PFSK-1 (cell line): ENCODE results near the gene ADAT3.
A peak's percentile ranks its signal among the peaks of the same experiment; 100 is the strongest.

Experiments used
- FOXP2 ChIP-seq: optimal IDR thresholded peaks from 2 replicates; pipeline ENCODE3; 2011; ENCODE audit warnings: borderline replicate concordance, control low read depth, inconsistent platforms; ENCODE audit not compliant: insufficient read depth; ENCODE audit errors: extremely low read length, extremely low read depth
- POLR2AphosphoS5 ChIP-seq: IDR thresholded peaks from 2 replicates; pipeline ENCODE4 v1.6.1; 2012; ENCODE audit warnings: low read depth, mild to moderate bottlenecking, control low read depth, low read length, moderate library complexity
- REST ChIP-seq, 2 experiments: IDR thresholded peaks; 2 replicates each; pipeline versions ENCODE4 v1.6.1 to v1.8.0; 2011 to 2012; ENCODE audit warnings: low read depth in 2 of 2, low read length in 2 of 2, control low read depth in 1 of 2, inconsistent platforms in 1 of 2, mild to moderate bottlenecking in 1 of 2, moderate library complexity in 1 of 2; ENCODE audit not compliant: insufficient read depth in 1 of 2
- SIN3A ChIP-seq: IDR thresholded peaks from 2 replicates; pipeline ENCODE4 v1.6.1; 2012; ENCODE audit warnings: mild to moderate bottlenecking, low read length, moderate library complexity, borderline replicate concordance; ENCODE audit not compliant: insufficient read depth
- TAF1 ChIP-seq: IDR thresholded peaks from 2 replicates; pipeline ENCODE4 v1.6.1; 2012; ENCODE audit warnings: low read length, control low read depth, borderline replicate concordance; ENCODE audit not compliant: insufficient read depth

The ADAT3 gene

GRCh38 chr19:1941146-1942077 lies 36.2 kb downstream of the ADAT3 start, which contains the start of gene CSNK1G2:
CSNK1G2 (plus strand) TSS chr19:1941172; CDS start chr19:1969773, 28,601 bp downstream.
- peak; percentile 14 for TF ChIP-seq FOXP2
- peak; percentile 30; the same call in 1 of the 2 replicates for TF ChIP-seq POLR2AphosphoS5
- no peak for TF ChIP-seq TAF1
- no peak for TF ChIP-seq SIN3A
- TF ChIP-seq REST (IDR thresholded peaks at IDR 0.05; ENCODE audit: insufficient read depth in 1 of 2, low read depth in 2 of 2, low read length in 2 of 2) = no peak

GRCh38 chr19:1942078-1942933 lies 37.1 kb downstream of the ADAT3 start:
- 0 out of 4 replicates have a peak, but pooled peaks of 1 of the 2 experiments have one; percentile 26 for TF ChIP-seq REST (IDR thresholded peaks at IDR 0.05; ENCODE audit: insufficient read depth in 1 of 2, low read depth in 2 of 2, low read length in 2 of 2)
- TF ChIP-seq TAF1 = peak; percentile 14; the same call in 1 of the 2 replicates
- no peak for TF ChIP-seq SIN3A
- 0 out of 2 replicates have a peak, but pooled peaks have one; percentile 10 for TF ChIP-seq POLR2AphosphoS5
- TF ChIP-seq FOXP2 = peak; percentile 97

- TF ChIP-seq FOXP2 = no peak
- TF ChIP-seq REST (IDR thresholded peaks at IDR 0.05; ENCODE audit: insufficient read depth in 1 of 2, low read depth in 2 of 2, low read length in 2 of 2) = no peak
- no peak for TF ChIP-seq TAF1
- no peak for TF ChIP-seq POLR2AphosphoS5
- TF ChIP-seq SIN3A = no peak
These were observed 37.8 kb downstream of the ADAT3 start for GRCh38 chr19:1942934-1943555.

- TF ChIP-seq POLR2AphosphoS5 (no peak), TAF1 (no peak), REST (IDR thresholded peaks at IDR 0.05; ENCODE audit: insufficient read depth in 1 of 2, low read depth in 2 of 2, low read length in 2 of 2) (no peak), FOXP2 (no peak), SIN3A (no peak)
These were observed 38.5 kb downstream of the ADAT3 start for GRCh38 chr19:1943661-1944087.
